Smooth muscle cell of the coronary artery (primary cell): ENCODE data around the gene MRPS5. TPM values are rescaled to one million over a fixed set of nuclear protein-coding genes. Genes with fewer than 3 reads are reported as not detected.

Experiments used
- total RNA-seq: library from RNA; depleted of rRNA; stranded (reverse); fragments of >200 nt; gene quantifications from 2 replicates; pipeline ENCODE4 v1.2.3, GENCODE V29; 2014; ENCODE audit warnings: low replicate concordance

MRPS5 gene
- total RNA-seq, result 46.9 and 88.3 TPM in 2 replicates

DNA sequence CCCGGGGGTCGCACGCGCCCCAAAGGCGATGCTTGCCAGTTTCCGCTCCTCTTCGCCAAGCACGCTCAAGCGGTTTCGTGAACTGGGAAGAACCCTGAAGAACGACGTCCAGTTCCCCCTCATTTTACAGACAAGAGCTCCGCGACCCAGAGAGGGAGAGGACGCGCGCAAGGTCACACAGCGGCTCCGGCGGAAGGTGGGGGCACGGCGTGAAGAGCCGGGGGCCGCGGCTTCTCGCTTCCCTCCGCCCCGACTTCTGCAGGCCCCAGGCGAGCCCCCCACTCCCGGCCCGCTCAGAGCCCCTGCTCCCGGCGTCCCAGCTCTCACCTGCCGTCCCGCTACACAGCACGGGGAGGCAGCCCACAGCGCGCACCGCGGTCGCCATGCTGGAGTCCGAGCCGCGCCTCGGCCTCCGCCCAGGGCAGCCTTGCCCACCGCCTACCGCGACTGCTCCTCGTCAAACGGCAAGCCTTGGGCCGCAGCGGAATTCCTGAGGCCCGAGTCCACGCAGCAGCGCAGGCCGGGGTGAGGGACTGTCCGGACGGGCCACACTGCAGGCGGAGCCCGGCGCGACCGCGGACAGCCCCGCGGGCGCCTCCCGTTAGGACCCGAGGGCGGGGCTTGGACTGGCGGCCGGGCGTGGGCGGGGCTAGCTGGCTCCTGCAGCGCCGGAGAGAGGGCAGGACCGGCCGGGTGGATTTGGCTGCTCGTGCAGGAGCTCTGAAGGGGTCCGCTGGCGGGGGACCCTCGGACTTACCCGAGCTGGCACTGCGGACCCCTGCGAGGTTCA, at the start of gene MRPS5:
TSS of gene MRPS5 (minus strand) at position 402 of the 790 bp plus-strand sequence. CDS start at position 385, 17 bp downstream.

DNA sequence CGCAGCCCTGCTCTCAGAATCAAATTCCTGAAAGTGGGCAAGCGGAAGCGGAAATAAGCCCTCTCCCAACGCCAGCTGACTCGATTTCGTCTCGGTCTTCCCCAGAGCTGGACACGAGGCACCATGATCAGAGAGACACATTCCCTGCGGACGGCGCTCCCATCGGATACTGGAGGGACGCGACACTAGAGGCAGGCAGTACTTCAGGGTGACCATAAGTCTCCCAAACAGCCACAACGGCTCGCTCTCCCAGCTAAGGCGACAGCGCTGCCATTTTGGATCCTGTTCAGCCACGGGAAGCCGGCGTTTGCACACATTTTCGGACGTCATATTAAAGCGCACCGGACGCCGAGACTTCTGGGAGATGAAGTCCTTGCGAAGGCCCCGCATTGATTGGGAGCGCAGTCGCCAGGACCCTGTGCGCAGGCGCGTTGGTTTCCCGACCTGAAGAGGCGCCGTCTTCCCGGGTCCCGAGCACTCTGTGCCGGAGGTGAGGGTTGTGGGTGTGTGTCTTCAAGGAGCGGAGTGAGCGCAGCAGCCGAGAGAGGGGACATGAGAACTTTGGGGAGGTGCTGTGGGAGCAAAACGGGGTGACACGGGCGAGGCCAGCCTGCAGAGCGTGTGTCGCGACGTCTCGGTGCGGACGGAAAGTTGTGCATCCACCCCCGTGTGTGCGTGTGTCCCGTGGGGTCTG, 43.9 kb upstream of the MRPS5 start, which contains the start of gene ZNF2:
TSS of gene ZNF2 (plus strand) at position 439 of the 694 bp plus-strand sequence. CDS start 10,418 bp downstream, outside the sequence.

DNA sequence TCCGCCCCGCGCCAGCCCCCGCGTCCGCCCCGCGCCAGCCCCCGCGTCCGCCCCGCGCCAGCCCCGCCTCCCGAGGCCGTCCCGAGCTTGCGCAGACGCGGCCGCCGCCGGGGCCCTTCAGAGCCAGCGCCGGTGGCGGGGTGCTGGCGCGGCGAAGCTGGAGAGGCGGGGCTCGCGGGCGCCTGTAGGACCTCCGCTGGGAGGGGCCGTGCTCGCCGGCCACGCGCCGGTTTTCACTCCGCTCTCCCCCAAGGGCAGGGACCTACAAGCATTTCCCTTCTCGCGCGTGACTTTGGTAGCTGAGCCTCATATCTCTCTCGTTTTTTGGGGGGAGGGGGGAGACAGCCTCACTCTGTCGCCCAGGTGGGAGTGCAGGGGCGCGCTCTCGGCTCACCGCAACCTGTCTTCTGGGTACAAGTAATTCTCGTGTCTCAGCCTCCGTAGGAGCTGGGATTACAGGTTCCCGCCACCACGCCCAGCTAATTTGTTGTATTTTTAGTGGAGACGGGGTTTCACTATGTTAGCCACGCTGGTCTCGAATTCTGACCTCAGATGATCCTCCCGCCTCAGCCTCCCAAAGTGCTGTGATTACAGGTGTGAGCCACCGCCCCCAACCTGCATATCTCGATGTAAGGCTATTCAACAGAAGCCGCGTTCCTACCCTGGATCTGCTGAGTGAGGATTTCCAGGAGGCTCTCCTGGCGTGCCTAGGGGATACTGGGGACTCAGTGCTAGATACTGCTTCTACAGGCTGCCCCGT, 38.3 kb upstream of the MRPS5 start, which contains the start of gene ZNF514:
TSS of gene ZNF514 (minus strand) at position 159 of the 760 bp plus-strand sequence. CDS start 6,595 bp downstream, outside the sequence.

Other genes starting within 250 kb of the MRPS5 start
- gene MAL, start 96.1 kb downstream of the MRPS5 start, total RNA-seq, result not detected in 2 replicates
- 7.9 and 9.1 TPM in 2 replicates for gene ZNF514, start 38.0 kb upstream of the MRPS5 start, total RNA-seq
- gene ZNF2, start 44.0 kb upstream of the MRPS5 start, total RNA-seq, result 7.6 and 7.9 TPM in 2 replicates
- gene ZNF892, start 85.7 kb upstream of the MRPS5 start, total RNA-seq, result 2.3 and 4.7 TPM in 2 replicates
- gene PROM2, start 152.6 kb upstream of the MRPS5 start, total RNA-seq, result 0.15 and 1.4 TPM in 2 replicates
- 0.53 and 2.9 TPM in 2 replicates for gene KCNIP3, start 175.5 kb upstream of the MRPS5 start, total RNA-seq